Thyroid gland (tissue), 4 donors: ENCODE results near the gene SPOCK1.

Experiments used
- CTCF ChIP-seq, 6 experiments: fragments of 200-600 bp in 3 of 6; fragments of 450-650 bp in 3 of 6; sonication (generic) in 3 of 6; IDR thresholded peaks; one replicate each; pipeline ENCODE4 v1.5.1; 2016 to 2019; ENCODE audit warnings: antibody characterized with exemption in 6 of 6, mild to moderate bottlenecking in 2 of 6, inconsistent platforms in 1 of 6, moderate library complexity in 1 of 6
- POLR2A ChIP-seq, 2 donors: fragments of 450-650 bp; IDR thresholded peaks; one replicate each; pipeline ENCODE4 v1.6.1; 2017; ENCODE audit warnings: antibody characterized with exemption in 2 of 2, mild to moderate bottlenecking in 2 of 2, moderate library complexity in 1 of 2

- TF ChIP-seq CTCF (IDR thresholded peaks at IDR 0.05) (no peak), POLR2A (IDR thresholded peaks at IDR 0.05) (no peak)
These were observed 399.5 kb downstream of the SPOCK1 start for GRCh38 chr5:137099651-137100050.
